ENCODE data around the gene TMEM132C.

The TMEM132C gene

DNA sequence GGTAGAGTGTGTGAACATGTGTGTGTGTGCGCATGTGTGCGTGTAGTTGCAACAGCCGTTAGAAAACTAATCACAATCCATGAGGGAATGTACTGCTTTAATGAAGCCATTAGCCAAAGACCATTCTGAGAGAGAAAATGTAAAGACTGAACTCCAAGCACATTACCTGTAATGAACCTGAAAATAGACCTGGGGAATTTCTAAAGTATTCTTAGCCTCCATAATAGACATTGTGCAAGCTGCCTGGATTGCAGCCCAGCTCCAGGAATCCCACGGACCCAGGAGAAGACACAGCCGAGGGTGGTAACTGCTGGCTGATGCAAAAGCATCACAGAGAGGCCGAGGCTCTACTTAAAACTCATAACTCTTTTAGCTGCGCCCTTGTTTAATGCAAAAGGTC is 400.2 kb downstream of the TMEM132C start:
- no peak for DNase-seq (ENCODE audit: low spot score)

GRCh38 chr12:128671528-128672042 is 404.6 kb downstream of the TMEM132C start:
- DNase-seq (ENCODE audit: low spot score) = no peak

DNA sequence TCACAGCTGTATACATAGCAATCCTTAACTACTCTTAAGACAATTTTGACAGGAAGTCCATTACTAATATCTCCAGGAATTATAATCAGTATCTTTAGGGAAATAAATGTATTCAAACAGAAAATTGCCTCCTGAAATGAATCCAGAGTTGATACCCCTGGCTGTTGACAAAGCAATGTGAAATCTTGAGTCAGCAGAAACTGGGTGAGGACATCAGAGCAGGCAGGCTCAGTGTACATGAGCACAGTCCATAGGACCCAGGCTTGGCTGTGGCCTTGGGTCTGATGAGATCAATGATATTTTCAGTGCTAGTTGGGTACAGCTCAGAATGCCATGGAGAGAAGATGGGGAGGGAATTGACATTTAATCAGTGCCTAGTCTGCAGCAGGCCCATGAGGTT is 405.5 kb downstream of the TMEM132C start:
- DNase-seq (ENCODE audit: low spot score) = no peak

DNA sequence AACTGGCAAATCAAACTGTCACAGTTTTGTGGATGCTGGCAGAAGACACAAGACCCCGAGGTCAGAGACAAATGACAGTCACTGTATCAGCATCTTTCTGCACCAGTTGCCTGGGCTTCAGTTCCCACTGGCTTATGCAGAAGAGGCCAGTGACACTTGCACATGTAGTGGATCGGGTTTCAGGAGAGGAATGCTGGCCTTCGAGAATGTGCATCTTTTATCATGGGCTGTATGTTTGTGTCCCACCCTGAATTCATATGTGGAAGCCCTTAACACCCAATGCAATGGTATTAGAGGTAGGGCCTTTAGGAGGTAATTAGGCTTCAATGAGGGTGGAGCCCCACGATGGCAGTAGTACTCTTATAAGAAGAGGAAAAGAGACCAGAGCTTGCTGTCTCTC is 405.9 kb downstream of the TMEM132C start:
- no peak for DNase-seq (ENCODE audit: low spot score)

DNA sequence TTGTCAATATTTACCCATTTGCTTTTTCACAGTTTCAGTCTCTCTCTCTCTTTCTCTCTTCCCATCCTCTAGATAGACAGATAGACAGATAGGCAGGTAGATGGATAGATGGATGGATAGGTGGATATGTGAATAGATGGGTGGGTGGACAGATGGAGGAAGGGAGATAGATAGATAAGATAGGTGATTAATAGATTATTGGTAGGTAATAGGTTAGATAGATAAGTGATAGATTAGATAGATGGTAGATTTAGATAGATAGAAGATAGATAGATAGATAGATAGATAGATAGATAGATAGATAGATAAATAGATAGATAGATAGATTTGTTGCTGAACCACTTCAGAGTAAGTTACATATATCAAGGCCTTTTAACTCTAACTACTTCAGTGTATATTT is 408.6 kb downstream of the TMEM132C start:
- no peak for DNase-seq (ENCODE audit: low spot score)

DNA sequence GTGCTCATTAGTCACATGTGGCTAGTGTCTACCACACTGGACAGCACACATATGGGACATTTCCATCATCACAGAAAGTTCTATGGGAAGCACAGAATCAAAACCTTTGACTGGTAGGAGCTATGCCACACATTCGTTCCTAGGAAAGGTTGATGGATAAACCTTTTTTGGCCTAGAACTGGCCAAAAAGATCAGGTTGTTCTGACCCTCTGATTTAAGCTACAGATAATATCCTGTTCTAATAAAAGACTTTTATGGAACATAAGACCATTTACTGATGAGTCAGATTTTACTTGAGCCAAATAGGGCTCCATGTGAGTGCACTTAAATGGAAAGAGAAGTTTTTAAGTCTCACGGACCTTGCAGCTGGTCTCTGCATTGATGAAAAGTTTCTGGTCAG is 413.6 kb downstream of the TMEM132C start:
- no peak for DNase-seq (ENCODE audit: low spot score)

- no peak for DNase-seq (ENCODE audit: low spot score)
These were observed 415.7 kb downstream of the TMEM132C start for GRCh38 chr12:128682548-128683275.

GRCh38 chr12:128684352-128684751 is 417.4 kb downstream of the TMEM132C start:
- DNase-seq (ENCODE audit: low spot score) = no peak

DNA sequence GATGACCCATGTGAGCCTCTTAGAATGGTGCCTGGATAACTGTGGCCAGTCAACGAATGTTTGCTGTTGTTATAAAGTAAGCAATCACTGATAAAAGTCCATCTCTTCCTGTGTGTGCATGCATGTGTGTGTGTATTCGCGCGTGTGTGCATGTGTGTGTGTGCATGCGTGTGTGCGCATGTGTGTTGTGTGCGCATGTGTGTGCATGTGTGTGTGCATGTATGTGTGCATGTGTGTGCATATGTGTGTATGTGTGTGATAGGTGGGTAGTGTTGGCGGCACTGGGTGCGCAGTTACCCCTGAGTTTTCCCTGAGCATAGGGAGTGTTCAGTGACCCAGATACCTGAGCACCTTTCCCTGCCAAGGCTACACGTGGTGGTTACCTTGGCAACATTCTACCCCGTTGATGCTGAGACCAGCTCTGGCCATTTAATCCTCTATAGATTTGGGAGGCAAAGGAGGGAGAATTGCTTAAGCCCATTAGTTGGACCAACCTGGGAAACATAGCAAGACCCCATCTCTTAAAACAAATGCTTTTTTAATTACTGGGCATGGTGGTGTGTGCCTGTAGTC is 419.0 kb downstream of the TMEM132C start:
- no peak for DNase-seq (ENCODE audit: low spot score)

GRCh38 chr12:128687851-128688250 is 420.9 kb downstream of the TMEM132C start:
- DNase-seq (ENCODE audit: low spot score) = no peak

DNA sequence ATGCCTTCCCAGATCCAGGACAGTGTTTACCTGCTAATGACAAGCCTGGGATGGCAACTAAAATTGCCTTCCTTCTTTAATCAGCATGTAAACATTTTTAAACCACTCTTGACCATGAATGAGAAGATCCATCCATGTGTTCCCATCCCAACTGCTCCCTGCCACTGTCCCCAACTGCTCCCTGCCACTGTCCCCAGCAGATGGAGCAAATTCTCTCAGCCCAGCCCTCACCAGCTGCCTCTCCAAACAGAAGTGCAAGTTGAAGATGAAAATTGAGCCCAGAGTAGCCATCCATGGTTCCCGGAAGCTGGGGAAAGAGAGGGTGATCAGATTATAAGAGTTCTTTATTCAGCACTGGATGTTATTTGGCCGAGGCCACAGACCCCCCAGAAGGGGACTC is 423.7 kb downstream of the TMEM132C start:
- DNase-seq (ENCODE audit: low spot score) = no peak

- no peak for DNase-seq (ENCODE audit: low spot score)
These were observed 426.1 kb downstream of the TMEM132C start for GRCh38 chr12:128693115-128693514.

DNA sequence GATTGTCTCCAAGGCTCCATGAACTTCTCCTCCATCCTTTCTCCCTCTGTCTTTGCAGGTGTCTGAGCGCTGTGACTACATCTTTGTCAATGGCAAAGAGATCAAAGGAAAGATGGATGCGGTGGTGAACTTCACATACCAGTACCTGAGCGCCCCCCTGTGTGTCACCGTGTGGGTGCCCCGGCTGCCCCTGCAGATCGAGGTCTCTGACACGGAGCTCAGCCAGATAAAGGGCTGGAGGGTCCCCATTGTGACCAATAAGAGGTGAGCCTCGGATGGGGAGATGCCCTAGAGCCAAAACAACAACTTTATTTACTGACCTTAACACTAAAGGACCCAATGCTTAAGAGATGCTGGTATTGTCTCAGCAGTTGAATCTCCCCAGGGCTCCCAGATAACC is 426.8 kb downstream of the TMEM132C start:
- no peak for DNase-seq (ENCODE audit: low spot score)

DNA sequence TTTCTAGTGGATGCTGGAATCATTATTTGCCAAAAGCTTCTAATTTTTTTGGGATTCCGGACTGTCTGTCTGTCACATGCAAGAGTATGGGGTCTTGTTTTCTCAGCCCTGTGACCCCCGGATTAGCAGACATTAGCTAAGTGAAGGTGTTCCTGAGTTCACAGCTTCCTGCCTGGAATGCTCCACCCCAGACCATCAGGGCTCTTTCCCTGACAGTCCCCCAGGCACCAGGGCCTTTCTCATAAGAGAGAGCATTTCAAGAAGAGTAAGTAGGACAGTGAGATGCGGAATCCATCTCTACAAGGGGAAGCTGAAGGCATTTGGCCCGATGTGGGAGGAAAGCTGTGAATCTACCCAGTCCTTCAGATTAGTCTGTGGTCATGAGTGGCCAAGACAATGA is 427.5 kb downstream of the TMEM132C start:
- no peak for DNase-seq (ENCODE audit: low spot score)

GRCh38 chr12:128695697-128696096 is 428.7 kb downstream of the TMEM132C start:
- no peak for DNase-seq (ENCODE audit: low spot score)

DNA sequence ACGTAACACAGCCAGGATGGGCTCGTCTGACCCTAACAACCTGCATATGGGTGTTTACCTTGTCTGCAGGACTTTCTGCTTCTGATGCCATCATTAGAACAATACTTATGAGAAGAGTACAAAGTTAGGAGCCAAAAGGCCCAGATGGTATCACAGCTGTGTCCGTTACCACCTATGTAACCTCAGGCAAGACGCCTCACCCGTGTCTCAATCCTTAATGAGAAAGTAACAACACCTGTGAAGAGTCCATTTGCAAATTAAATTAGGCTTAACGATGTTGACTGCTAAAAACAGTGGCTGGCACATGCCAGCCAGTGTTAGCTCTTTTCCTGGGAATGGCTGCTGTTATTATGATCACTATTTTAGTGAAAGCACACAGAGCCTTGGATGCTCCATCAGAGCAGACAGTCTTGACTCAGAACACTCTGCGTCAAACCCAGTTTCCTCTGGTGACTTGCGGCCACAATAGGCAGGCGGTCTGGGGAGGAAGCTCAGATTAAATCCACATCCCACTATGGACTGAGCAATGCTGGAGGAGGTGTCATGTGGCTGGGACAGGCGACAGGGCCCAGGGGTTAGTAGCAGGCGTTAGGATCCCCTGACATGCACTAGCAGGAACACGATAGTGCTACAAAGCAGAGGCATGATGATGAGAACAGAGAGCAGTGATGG is 431.5 kb downstream of the TMEM132C start:
- DNase-seq (ENCODE audit: low spot score) = no peak

DNA sequence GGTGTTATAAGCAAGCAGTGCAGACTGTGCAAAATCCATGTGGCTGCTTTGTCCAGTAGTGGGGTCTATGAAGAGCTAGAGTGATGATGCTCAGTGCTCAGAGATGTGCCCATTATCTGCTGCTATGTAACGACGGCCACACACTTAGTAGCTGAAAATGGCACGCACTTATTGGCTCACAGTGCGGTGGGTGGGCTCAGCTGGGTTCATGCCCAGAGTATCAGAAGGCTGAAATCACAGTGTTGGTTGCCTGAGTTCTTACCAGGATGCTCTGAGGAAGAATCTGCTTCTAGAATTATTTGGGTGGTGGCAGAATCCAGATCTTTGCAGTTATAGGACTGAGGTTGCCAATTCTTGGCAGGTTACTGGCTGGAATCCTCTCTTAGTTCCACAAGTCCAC is 432.1 kb downstream of the TMEM132C start:
- no peak for DNase-seq (ENCODE audit: low spot score)

GRCh38 chr12:128702371-128702770 is 435.4 kb downstream of the TMEM132C start:
- no peak for DNase-seq (ENCODE audit: low spot score)

DNA sequence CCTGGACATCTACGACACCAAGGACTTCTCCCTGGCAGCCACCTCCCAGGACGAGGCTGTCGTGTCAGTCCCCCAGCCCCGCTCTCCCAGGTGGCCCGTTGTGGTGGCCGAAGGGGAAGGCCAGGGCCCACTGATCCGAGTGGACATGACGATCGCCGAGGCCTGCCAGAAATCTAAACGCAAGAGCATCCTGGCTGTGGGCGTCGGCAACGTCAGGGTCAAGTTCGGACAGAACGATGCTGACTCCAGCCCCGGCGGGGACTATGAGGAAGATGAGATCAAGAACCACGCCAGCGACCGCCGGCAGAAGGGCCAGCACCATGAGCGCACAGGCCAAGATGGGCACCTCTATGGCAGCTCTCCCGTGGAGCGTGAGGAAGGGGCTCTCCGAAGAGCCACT is 438.2 kb downstream of the TMEM132C start:
- DNase-seq (ENCODE audit: low spot score) = no peak

DNA sequence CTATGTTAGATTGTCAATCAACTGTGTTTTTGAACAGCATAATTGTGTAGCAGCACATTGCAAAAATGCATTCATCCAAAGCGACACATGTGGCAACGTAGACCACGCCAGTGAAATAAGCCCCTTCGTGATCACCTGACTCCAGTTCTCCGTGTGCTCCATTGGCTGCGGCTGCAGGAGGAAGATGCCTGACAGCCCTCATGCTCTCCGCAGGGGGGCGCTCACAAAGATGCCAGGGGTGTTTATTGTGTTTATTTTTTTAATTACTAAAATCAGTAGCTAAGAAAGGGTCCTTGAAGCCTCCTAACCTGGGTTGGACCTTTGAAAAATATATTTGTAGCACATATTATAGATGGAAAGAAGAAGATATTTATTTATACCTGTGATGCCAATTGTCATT is 440.5 kb downstream of the TMEM132C start:
- no peak for DNase-seq (ENCODE audit: low spot score)

DNA sequence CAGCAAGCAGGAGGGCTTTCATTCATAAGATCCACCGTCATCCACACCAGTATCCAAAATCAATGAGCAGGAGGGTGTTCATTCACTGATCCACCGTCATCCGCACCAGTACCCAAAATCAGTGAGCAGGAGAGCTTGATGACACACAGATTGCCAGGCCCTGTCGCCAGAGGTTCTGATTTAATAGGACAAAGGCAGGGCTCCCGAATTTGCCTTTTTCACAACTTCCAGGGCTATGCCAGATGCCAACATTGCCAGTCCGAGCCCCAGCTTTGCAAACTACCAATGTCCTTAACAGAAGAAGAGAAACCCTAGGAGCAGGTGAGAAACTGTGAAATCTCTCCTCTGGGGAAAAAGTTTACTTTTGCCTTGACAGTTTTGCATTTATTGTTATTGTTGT is 441.8 kb downstream of the TMEM132C start:
- no peak for DNase-seq (ENCODE audit: low spot score)

DNA sequence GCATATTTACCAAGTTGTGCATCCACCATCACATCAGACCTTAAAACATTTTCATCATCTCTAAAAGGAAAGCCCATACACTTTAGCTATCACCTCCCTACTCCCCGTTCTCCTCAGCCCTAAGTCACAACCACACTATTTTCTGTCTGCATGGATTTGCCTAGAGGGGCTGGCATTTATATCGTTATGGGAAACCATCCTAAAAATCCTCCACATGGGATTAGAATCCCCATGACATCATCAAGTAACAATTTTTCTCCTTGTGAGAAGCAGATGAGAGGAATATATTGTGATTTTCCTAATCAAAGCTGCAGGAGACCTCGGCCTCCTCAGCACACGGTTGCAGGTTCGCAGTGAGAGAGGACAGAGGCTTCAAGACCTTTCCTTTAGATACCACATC is 442.7 kb downstream of the TMEM132C start:
- DNase-seq (ENCODE audit: low spot score) = no peak

DNA sequence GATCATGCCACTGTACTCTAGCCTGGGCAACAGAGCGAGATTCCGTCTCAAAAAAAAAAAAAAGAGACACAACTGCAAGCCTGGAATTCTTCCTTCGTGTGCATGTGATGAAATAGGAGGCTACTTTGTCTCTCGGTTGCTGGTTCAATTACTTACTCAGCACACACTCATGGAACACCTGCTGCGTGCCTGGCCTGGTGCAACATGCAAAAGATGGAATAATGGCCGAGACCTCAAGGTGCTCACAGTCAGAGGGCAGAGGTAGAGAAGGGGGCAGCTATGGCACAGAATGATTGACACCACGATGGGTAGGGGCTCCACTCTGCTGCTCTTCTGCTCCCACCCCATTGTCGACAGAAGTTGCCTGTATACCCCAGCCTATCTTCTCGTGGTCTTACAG is 444.5 kb downstream of the TMEM132C start:
- no peak for DNase-seq (ENCODE audit: low spot score)

Data from hematopoietic multipotent progenitor cell treated with erythropoietin and hydrocortisone succinate and interleukin-3 and kit ligand, for 17 days (in vitro differentiated cells).